ENCODE results near the gene SNRNP35.
"Not testable (repeated sequence)": the region's sequence is repeated elsewhere in the genome, so short reads cannot be mapped to it uniquely, and the experiment has no call there.

The SNRNP35 gene

GRCh38 chr12:123445388-123446332 is 12.3 kb upstream of the SNRNP35 start:
- no peak for DNase-seq (ENCODE audit: low read depth, low spot score)
- no peak overlapping the region for H3K27ac ChIP-seq

- no peak overlapping the region for H3K27ac ChIP-seq
These were observed 11.6 kb upstream of the SNRNP35 start for GRCh38 chr12:123446333-123446713.

GRCh38 chr12:123449249-123449733 is 8.6 kb upstream of the SNRNP35 start:
- no peak overlapping the region for H3K27ac ChIP-seq
- no peak for DNase-seq (ENCODE audit: low read depth, low spot score)

More at GRCh38 chr12:123446333-123446713, 11.6 kb upstream of the SNRNP35 start:
- DNase-seq (ENCODE audit: low read depth, low spot score): no peak

- no peak for DNase-seq (ENCODE audit: low read depth, low spot score)
- no peak overlapping the region for H3K27ac ChIP-seq
These were observed 8.1 kb upstream of the SNRNP35 start for GRCh38 chr12:123449856-123450255.

GRCh38 chr12:123450636-123451035 is 7.3 kb upstream of the SNRNP35 start:
- no peak overlapping the region for H3K27ac ChIP-seq
- no peak for DNase-seq (ENCODE audit: low read depth, low spot score)

GRCh38 chr12:123452276-123452550 is 5.7 kb upstream of the SNRNP35 start:
- not testable (repeated sequence) for H3K27ac ChIP-seq; DNase-seq (ENCODE audit: low read depth, low spot score)

- no peak for DNase-seq (ENCODE audit: low read depth, low spot score)
- H3K27ac ChIP-seq: no peak overlapping the region
These were observed 4.8 kb upstream of the SNRNP35 start for GRCh38 chr12:123453165-123453564.

- DNase-seq (ENCODE audit: low read depth, low spot score); H3K27ac ChIP-seq: not testable (repeated sequence)
These were observed 5.2 kb downstream of the SNRNP35 start for GRCh38 chr12:123463174-123463573.

GRCh38 chr12:123465084-123465483 is 7.1 kb downstream of the SNRNP35 start:
- H3K27ac ChIP-seq: no peak overlapping the region
- no peak for DNase-seq (ENCODE audit: low read depth, low spot score)

- H3K27ac ChIP-seq: no peak overlapping the region
- DNase-seq (ENCODE audit: low read depth, low spot score): no peak
These were observed 10.8 kb downstream of the SNRNP35 start for GRCh38 chr12:123468786-123469185.

GRCh38 chr12:123469978-123470377 is 12.0 kb downstream of the SNRNP35 start:
- no peak overlapping the region for H3K27ac ChIP-seq
- no peak for DNase-seq (ENCODE audit: low read depth, low spot score)

- H3K27ac ChIP-seq: no peak overlapping the region
- DNase-seq (ENCODE audit: low read depth, low spot score): no peak
These were observed 13.6 kb downstream of the SNRNP35 start for GRCh38 chr12:123471374-123472068.

- H3K27ac ChIP-seq: no peak overlapping the region
- DNase-seq (ENCODE audit: low read depth, low spot score): no peak
These were observed 14.5 kb downstream of the SNRNP35 start for GRCh38 chr12:123472438-123472849.

- H3K27ac ChIP-seq: no peak overlapping the region
- DNase-seq (ENCODE audit: low read depth, low spot score): no peak
These were observed 16.7 kb downstream of the SNRNP35 start for GRCh38 chr12:123474485-123475245.

GRCh38 chr12:123475246-123475703 is 17.3 kb downstream of the SNRNP35 start:
- no peak for DNase-seq (ENCODE audit: low read depth, low spot score)

GRCh38 chr12:123478069-123478468 is 20.1 kb downstream of the SNRNP35 start:
- DNase-seq (ENCODE audit: low read depth, low spot score): no peak
- H3K27ac ChIP-seq: no peak overlapping the region

More at GRCh38 chr12:123475246-123475703, 17.3 kb downstream of the SNRNP35 start:
- H3K27ac ChIP-seq: no peak overlapping the region

GRCh38 chr12:123478762-123479161 is 20.8 kb downstream of the SNRNP35 start:
- no peak overlapping the region for H3K27ac ChIP-seq
- no peak for DNase-seq (ENCODE audit: low read depth, low spot score)

GRCh38 chr12:123479442-123480180 is 21.7 kb downstream of the SNRNP35 start:
- DNase-seq (ENCODE audit: low read depth, low spot score): no peak
- no peak overlapping the region for H3K27ac ChIP-seq

- not testable (repeated sequence) for H3K27ac ChIP-seq
These were observed 23.3 kb downstream of the SNRNP35 start for GRCh38 chr12:123481251-123481650.

GRCh38 chr12:123482876-123483275 is 24.9 kb downstream of the SNRNP35 start:
- no peak for DNase-seq (ENCODE audit: low read depth, low spot score)
- H3K27ac ChIP-seq: no peak overlapping the region

More at GRCh38 chr12:123481251-123481650, 23.3 kb downstream of the SNRNP35 start:
- not testable (repeated sequence) for DNase-seq (ENCODE audit: low read depth, low spot score)
